Smooth muscle cell (in vitro differentiated cells): ENCODE measurements around the gene TEX26. TPM values are rescaled to one million over a fixed set of nuclear protein-coding genes. Genes with fewer than 3 reads are reported as not detected.

Source experiments
- DNase-seq: peaks from one replicate; lab custom pipeline; 2025; ENCODE audit not compliant: unreplicated experiment; lab: John Stamatoyannopoulos, UW
- H2AFZ ChIP-seq: fragments of 200-600 bp; sonication (generic); 2 replicates; pipeline ENCODE4 v1.6.0; 2016; ENCODE audit warnings: antibody characterized with exemption, low read depth, mild to moderate bottlenecking
- H3F3A ChIP-seq: fragments of 200-600 bp; sonication (generic); 2 replicates; pipeline ENCODE4 v1.6.0; 2017; ENCODE audit warnings: antibody characterized with exemption, low read depth
- H3K27ac ChIP-seq: fragments of 200-600 bp; sonication (generic); 2 replicates; pipeline ENCODE4 v1.5.1; 2016; ENCODE audit warnings: low read depth, mild to moderate bottlenecking
- H3K27me3 ChIP-seq: fragments of 200-600 bp; sonication (generic); 2 replicates; pipeline ENCODE4 v1.6.1; 2016; ENCODE audit warnings: low read depth, mild to moderate bottlenecking
- H3K36me3 ChIP-seq: fragments of 200-600 bp; sonication (generic); 2 replicates; pipeline ENCODE4 v1.5.1; 2016; ENCODE audit warnings: low read depth
- H3K4me1 ChIP-seq: fragments of 200-600 bp; sonication (generic); 2 replicates; pipeline ENCODE4 v1.5.1; 2016; ENCODE audit warnings: low read depth
- H3K4me2 ChIP-seq: fragments of 200-600 bp; sonication (generic); 2 replicates; pipeline ENCODE4 v1.6.0; 2016; ENCODE audit warnings: mild to moderate bottlenecking
- H3K4me3 ChIP-seq: fragments of 200-600 bp; sonication (generic); 2 replicates; pipeline ENCODE4 v1.5.1; 2016; ENCODE audit warnings: mild to moderate bottlenecking
- H3K79me2 ChIP-seq: fragments of 200-600 bp; sonication (generic); 2 replicates; pipeline ENCODE4 v1.6.0; 2016; ENCODE audit warnings: low read depth, mild to moderate bottlenecking
- H3K9ac ChIP-seq: fragments of 200-600 bp; sonication (generic); 2 replicates; pipeline ENCODE4 v1.6.0; 2016; ENCODE audit warnings: low read depth
- H3K9me3 ChIP-seq: fragments of 200-600 bp; sonication (generic); replicated peaks from 2 replicates; pipeline ENCODE4 v1.5.1; 2016; ENCODE audit warnings: low read depth
- H4K20me1 ChIP-seq: fragments of 200-600 bp; sonication (generic); 2 replicates; pipeline ENCODE4 v1.6.0; 2016; ENCODE audit warnings: low read depth
- WGBS: methylation state at CpG from one replicate; pipeline ENCODE4 v1.1.7; 2016; ENCODE audit warnings: low lambda C conversion rate; 5-methylcytosine and 5-hydroxymethylcytosine counted together
- polyA plus RNA-seq: library from polyadenylated mRNA; unstranded; fragments of >200 nt; fragmentation: Nextera tagmentation; extraction: Ambion mirVana; gene quantifications from 2 replicates; pipeline ENCODE4 v1.2.1, GENCODE V29; 2016
- total RNA-seq: library from RNA; depleted of rRNA; stranded (reverse); fragments of >200 nt; gene quantifications from 2 replicates; pipeline ENCODE4 v1.2.3, GENCODE V29; 2014
- TF ChIP-seq, protein P1 (sequence below): fragments of 200-600 bp; sonication (generic); IDR thresholded peaks from 2 replicates; pipeline ENCODE4 v1.5.1; 2017; ENCODE audit warnings: borderline replicate concordance, mild to moderate bottlenecking, antibody characterized with exemption; ENCODE audit not compliant: insufficient read depth, poor library complexity, severe bottlenecking

TEX26 gene
- total and polyA plus RNA-seq, 2 experiments from 2014 or later = 0.42 to 0.58 TPM

DNA sequence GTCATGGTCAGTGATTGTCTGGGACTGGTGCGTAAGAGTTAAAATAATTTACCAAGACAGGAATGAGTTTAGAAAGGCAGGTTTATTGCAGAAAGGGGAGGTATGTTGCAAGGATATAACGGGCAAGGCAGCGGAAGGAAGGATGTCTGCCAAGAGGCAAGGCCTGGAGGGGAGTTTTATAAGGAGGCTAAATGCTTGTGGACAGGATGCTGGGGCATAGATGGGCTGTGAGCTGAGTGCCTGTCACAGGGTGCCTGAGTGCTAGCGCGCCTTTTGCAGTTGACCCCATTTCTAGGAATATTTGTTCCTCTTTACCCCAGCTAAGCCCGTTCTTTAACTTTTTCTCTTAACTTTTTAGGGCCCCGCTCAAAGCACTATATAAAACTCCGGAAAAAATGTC, 58.7 kb downstream of the TEX26 start:
- no peak for DNase-seq
- no peak overlapping the region for H3K4me3 ChIP-seq
- no peaks in the 10 kb centered on the region for H4K20me1 ChIP-seq
- peaks cover 1% of the 10 kb centered on the region for H3K4me1 ChIP-seq
- no peaks in the 10 kb centered on the region for H3K79me2 ChIP-seq
- H3K9ac ChIP-seq = no peak overlapping the region
- H3K9me3 ChIP-seq = no peaks in the 10 kb centered on the region
- no peaks in the 10 kb centered on the region for H3K36me3 ChIP-seq
- TF ChIP-seq, protein P1, sequence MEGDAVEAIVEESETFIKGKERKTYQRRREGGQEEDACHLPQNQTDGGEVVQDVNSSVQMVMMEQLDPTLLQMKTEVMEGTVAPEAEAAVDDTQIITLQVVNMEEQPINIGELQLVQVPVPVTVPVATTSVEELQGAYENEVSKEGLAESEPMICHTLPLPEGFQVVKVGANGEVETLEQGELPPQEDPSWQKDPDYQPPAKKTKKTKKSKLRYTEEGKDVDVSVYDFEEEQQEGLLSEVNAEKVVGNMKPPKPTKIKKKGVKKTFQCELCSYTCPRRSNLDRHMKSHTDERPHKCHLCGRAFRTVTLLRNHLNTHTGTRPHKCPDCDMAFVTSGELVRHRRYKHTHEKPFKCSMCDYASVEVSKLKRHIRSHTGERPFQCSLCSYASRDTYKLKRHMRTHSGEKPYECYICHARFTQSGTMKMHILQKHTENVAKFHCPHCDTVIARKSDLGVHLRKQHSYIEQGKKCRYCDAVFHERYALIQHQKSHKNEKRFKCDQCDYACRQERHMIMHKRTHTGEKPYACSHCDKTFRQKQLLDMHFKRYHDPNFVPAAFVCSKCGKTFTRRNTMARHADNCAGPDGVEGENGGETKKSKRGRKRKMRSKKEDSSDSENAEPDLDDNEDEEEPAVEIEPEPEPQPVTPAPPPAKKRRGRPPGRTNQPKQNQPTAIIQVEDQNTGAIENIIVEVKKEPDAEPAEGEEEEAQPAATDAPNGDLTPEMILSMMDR = no peak
- 89% methylated on average over 8 of the region's 8 CpGs for WGBS
- no peak overlapping the region for H3K27ac ChIP-seq
- no peaks in the 10 kb centered on the region for H3F3A ChIP-seq
- no peak overlapping the region for H3K4me2 ChIP-seq
- no peaks in the 10 kb centered on the region for H3K27me3 ChIP-seq
- H2AFZ ChIP-seq = no peak overlapping the region

DNA sequence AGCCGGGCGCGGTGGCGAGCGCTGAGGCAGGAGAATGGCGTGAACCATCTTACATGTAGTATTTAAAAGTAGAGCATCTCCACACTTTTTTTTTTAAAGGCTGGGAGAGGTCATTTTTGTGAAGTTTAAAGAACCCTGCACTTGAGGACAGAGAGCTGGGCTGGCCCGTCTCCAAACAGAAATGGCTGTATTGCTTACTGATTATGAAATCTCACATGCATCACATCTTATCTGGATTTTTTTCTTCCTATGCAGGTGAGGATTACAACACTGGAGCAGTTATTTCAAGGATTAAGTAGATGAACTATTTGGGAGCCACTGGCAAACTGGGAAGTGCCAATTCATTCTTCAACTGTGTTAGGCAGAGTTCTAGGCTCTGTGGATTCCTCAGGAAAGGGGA, 59.5 kb downstream of the TEX26 start:
- Histone ChIP-seq H4K20me1 (no peaks in the 10 kb centered on the region), H3F3A (no peaks in the 10 kb centered on the region), H3K9ac (no peak overlapping the region), H2AFZ (no peak overlapping the region), H3K79me2 (no peaks in the 10 kb centered on the region), H3K36me3 (no peaks in the 10 kb centered on the region), H3K4me3 (no peak overlapping the region), H3K4me1 (no peaks in the 10 kb centered on the region), H3K9me3 (no peaks in the 10 kb centered on the region), H3K27ac (no peak overlapping the region), H3K4me2 (no peak overlapping the region), H3K27me3 (no peaks in the 10 kb centered on the region)
- no peak for DNase-seq
- WGBS = 99% methylated on average over 7 of the region's 7 CpGs
- TF ChIP-seq, protein P1 = no peak

DNA sequence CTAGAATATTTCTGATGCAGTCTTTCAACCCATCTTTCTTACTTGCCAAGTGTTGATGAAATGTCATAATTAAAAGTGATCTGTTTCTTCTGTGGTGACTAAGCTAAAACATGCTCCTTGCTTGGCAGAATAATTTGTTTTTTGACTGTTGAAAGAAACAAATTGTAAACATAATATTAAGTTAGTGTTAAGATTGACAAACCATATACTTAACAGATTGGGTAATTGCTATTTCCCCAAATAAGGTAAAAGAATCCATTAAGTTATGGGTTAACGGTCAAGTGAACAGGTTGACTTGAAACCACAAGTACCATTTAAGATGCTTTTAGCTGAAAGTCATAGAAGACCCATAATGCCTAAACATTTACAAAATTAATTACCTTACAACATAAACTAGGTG, 62.9 kb downstream of the TEX26 start:
- no peaks in the 10 kb centered on the region for H3K9me3 ChIP-seq

DNA sequence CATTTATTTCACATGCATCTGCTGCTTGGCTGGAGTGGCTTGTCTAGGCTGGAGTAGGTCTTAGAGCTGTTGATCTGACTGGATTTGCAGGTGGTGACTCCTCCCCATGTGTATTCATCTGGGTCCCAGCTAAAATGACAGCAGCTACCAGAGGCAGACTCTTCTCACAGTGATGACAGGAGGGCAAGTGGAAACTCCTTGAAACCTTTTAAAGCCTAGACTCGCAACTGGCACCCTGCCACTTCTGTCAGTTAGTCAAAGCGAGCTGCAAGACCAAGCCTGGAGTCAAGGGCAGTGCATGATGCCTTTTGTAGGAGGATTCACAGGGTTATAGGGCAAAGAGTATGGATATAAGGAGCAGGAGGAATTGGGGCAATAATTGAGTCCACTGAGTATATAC, 65.2 kb downstream of the TEX26 start:
- DNase-seq = no peak
- H4K20me1 ChIP-seq = no peaks in the 10 kb centered on the region
- peak overlapping the region; percentile 59 for H3K27ac ChIP-seq
- H3K9me3 ChIP-seq = no peaks in the 10 kb centered on the region
- H3K27me3 ChIP-seq = no peaks in the 10 kb centered on the region
- peak overlapping the region; percentile 12 for H3K9ac ChIP-seq
- H2AFZ ChIP-seq = no peak overlapping the region
- WGBS = 57% methylated on average over 2 of the region's 2 CpGs
- H3K4me3 ChIP-seq = no peak overlapping the region
- peaks cover 6% of the 10 kb centered on the region for H3F3A ChIP-seq
- no peak overlapping the region for H3K4me2 ChIP-seq
- no peaks in the 10 kb centered on the region for H3K4me1 ChIP-seq
- H3K79me2 ChIP-seq = no peaks in the 10 kb centered on the region
- TF ChIP-seq, protein P1 = no peak
- H3K36me3 ChIP-seq = no peaks in the 10 kb centered on the region

More for the DNA sequence above, 62.9 kb downstream of the TEX26 start:
- no peak for DNase-seq
- WGBS = 84% methylated on average over 1 of the region's 1 CpG
- no peaks in the 10 kb centered on the region for H3K27me3 ChIP-seq
- H3F3A ChIP-seq = peaks cover 6% of the 10 kb centered on the region
- no peaks in the 10 kb centered on the region for H3K36me3 ChIP-seq
- H3K27ac ChIP-seq = no peak overlapping the region
- no peak overlapping the region for H3K4me2 ChIP-seq
- no peak overlapping the region for H3K4me3 ChIP-seq
- H4K20me1 ChIP-seq = no peaks in the 10 kb centered on the region
- H3K4me1 ChIP-seq = no peaks in the 10 kb centered on the region
- H3K79me2 ChIP-seq = no peaks in the 10 kb centered on the region
- TF ChIP-seq, protein P1 = no peak
- H2AFZ ChIP-seq = no peak overlapping the region
- no peak overlapping the region for H3K9ac ChIP-seq
